ENCODE results near the gene NCAPG.

GRCh38 chr4:17851959-17852358 is 41.2 kb downstream of the NCAPG start:
- no peak for TF ChIP-seq CTCF (conservative IDR thresholded peaks at IDR 0.05; ENCODE audit: low read length)
- no peak for TF ChIP-seq EZH2phosphoT487 (IDR thresholded peaks at IDR 0.05; ENCODE audit: borderline replicate concordance)

All from Loucy (cell line).